ENCODE measurements around the gene MOV10. TPM values are rescaled to one million over a fixed set of nuclear protein-coding genes. Genes with fewer than 3 reads are reported as not detected.

MOV10 gene
- total and polyA plus RNA-seq, 2 donors (not counting 3 experiments of a cell fraction or from before 2014, with no cell fraction given) = 97.1 to 113 TPM

GRCh38 chr1:112715264-112716053 lies 41.0 kb downstream of the MOV10 start, which contains the start of gene PPM1J:
TSS of gene PPM1J (minus strand) at chr1:112715332. CDS start at chr1:112715301, 31 bp downstream.
- intact Hi-C loops (cut with micrococcal nuclease) (loop anchor here (1.0 to 10.0 kb wide), 14 partner anchors 8 to 1262 kb away; partner anchors contain the start of genes AP4B1, CAPZA1, DCLRE1B and LRIG2), dilution Hi-C loops (cut with MboI; ENCODE audit: extremely low pct_ligation_motif_present, low sequenced_read_pairs) (loop anchor here (5.0 kb wide), 1 partner anchor 82 kb away; no protein-coding TSS in a partner anchor)
- Histone ChIP-seq H3K4me1 (ENCODE audit: control insufficient read depth, extremely low read depth, insufficient read depth, low read length) (peaks cover 11% of the 10 kb centered on the region), H3K4me2 (ENCODE audit: insufficient read depth, low read length) (peak within 1 kb of the TSS; percentile 78), H3K79me2 (ENCODE audit: control insufficient read depth, insufficient read depth, low read length) (no peaks in the 10 kb centered on the region), H3K9me1 (replicated peaks; ENCODE audit: control insufficient read depth, extremely low read depth, insufficient read depth, low read length) (no peaks in the 10 kb centered on the region), H3K27ac (ENCODE audit: insufficient read depth, low read depth, low read length) (no peak within 1 kb of the TSS), H3K9me3 (replicated peaks; ENCODE audit: control insufficient read depth, insufficient read depth, low read length) (no peaks in the 10 kb centered on the region), H4K20me1 (replicated peaks; ENCODE audit: control insufficient read depth, extremely low read depth, insufficient read depth, low read length) (no peaks in the 10 kb centered on the region), H3K9ac (replicated peaks; ENCODE audit: extremely low read depth, insufficient read depth, low read length) (peak within 1 kb of the TSS; percentile 18), H3K4me3 (replicated peaks in 1 of 3; ENCODE audit: insufficient read depth in 1 of 3, low read depth in 1 of 3, low read length in 3 of 3) (peak within 1 kb of the TSS; percentile 40 to 45 (median 42)), H2AFZ (ENCODE audit: low read depth, low read length) (peak within 1 kb of the TSS; percentile 73), H3K36me3 (ENCODE audit: control insufficient read depth in 2 of 2, extremely low read depth in 1 of 2, insufficient read depth in 2 of 2, low read length in 2 of 2) (no peaks in the 10 kb centered on the region), H3K27me3 (ENCODE audit: control insufficient read depth in 2 of 2, insufficient read depth in 2 of 2, low read length in 2 of 2) (no peaks in the 10 kb centered on the region)
- TF ChIP-seq CTCF (IDR thresholded peaks at IDR 0.05; ENCODE audit: extremely low read depth in 1 of 2, insufficient read depth in 1 of 2, low read depth in 1 of 2, low read length in 2 of 2) (no peak), JUN (IDR thresholded peaks at IDR 0.05; ENCODE audit: borderline replicate concordance, insufficient read depth, insufficient read length, low read depth) (no peak), FOS (IDR thresholded peaks at IDR 0.05; ENCODE audit: borderline replicate concordance, insufficient read depth, low read length) (no peak)
- TF ChIP-seq, protein P1, sequence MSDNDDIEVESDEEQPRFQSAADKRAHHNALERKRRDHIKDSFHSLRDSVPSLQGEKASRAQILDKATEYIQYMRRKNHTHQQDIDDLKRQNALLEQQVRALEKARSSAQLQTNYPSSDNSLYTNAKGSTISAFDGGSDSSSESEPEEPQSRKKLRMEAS (IDR thresholded peaks at IDR 0.05; ENCODE audit: insufficient read depth, insufficient read length) = no peak
- ChIA-PET CTCF (interaction anchor here (0.6 to 10.5 kb wide), 30 partner anchors 8 to 963 kb away, joined by 3 to 441 read pairs (median 4); partner anchors contain the start of genes LRIG2, MOV10 and RHOC), POLR2A (interaction anchor here (0.6 to 1.5 kb wide), 5 partner anchors 11 to 325 kb away, joined by 3 to 8 read pairs (median 4); partner anchors contain the start of gene SLC16A1)
- TSS peak; percentile 58 for BruUV-seq (replicated peaks)
- DNase-seq (ENCODE audit: low read depth, low spot score) (peak; percentile 97), FAIRE-seq (peak; percentile 96)
